ENCODE results near the gene RNH1. TPM values are rescaled to one million over a fixed set of nuclear protein-coding genes. Genes with fewer than 3 reads are reported as not detected.

RNH1 gene
- total RNA-seq, 4 donors from 2014 or later, result 138 to 197 (median 159) TPM

DNA sequence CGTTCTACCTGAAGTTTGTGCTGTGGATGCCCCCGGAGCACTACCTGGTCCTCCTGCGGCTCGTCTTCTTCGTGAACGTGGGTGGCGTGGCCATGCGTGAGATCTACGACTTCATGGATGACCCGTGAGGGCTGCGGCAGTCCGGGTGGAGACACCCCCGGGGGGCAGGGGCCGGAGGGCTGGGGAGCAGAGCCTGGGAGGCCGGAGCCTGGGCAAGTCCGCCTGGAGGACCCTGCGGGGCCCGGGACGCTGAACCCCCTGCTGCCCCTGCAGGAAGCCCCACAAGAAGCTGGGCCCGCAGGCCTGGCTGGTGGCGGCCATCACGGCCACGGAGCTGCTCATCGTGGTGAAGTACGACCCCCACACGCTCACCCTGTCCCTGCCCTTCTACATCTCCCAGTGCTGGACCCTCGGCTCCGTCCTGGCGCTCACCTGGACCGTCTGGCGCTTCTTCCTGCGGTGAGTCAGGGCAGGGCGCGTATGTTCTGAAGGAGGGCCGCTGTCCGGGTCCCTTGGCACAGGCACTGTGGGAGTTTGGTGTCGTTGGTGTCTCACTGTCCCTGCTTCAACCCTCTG, 17.3 kb downstream of the RNH1 start:
- Histone ChIP-seq H3K9me3 (no peaks in the 10 kb centered on the region), H3K36me3 (peaks cover 0 to 31% of the 10 kb centered on the region in 2 donors), H3K4me1 (no peaks in the 10 kb centered on the region), H3K27me3 (no peaks in the 10 kb centered on the region), H3K27ac (no peak overlapping the region), H3K4me3 (no peak overlapping the region)
- TF ChIP-seq POLR2A (IDR thresholded peaks at IDR 0.05), result no peak
- no peak for TF ChIP-seq CTCF (IDR thresholded peaks at IDR 0.05 in 4 of 5, conservative IDR thresholded peaks at IDR 0.05 in 1 of 5)
- no peak for DNase-seq
- in situ Hi-C loops (cut with MboI; ENCODE audit: low sequenced_read_pairs in 4 of 4) (no loop called here), intact Hi-C loops (cut with DNase I; ENCODE audit: low total_unique reads) (no loop called here)
- ATAC-seq, result no peak

GRCh38 chr11:488992-489391, 18.1 kb downstream of the RNH1 start:
- intact Hi-C loops (cut with DNase I; ENCODE audit: low total_unique reads), result no loop called here
- ATAC-seq (no peak), DNase-seq (no peak)
- H3K4me1 ChIP-seq, result no peaks in the 10 kb centered on the region
- no peaks in the 10 kb centered on the region for H3K27me3 ChIP-seq
- in situ Hi-C loops (cut with MboI; ENCODE audit: low sequenced_read_pairs in 4 of 4), result no loop called here
- no peaks in the 10 kb centered on the region for H3K9me3 ChIP-seq
- no peak overlapping the region for H3K4me3 ChIP-seq
- H3K36me3 ChIP-seq, result peaks cover 0 to 25% of the 10 kb centered on the region in 2 donors
- TF ChIP-seq CTCF (IDR thresholded peaks at IDR 0.05 in 4 of 5, conservative IDR thresholded peaks at IDR 0.05 in 1 of 5) (no peak), POLR2A (IDR thresholded peaks at IDR 0.05) (no peak)
- H3K27ac ChIP-seq, result no peak overlapping the region

DNA sequence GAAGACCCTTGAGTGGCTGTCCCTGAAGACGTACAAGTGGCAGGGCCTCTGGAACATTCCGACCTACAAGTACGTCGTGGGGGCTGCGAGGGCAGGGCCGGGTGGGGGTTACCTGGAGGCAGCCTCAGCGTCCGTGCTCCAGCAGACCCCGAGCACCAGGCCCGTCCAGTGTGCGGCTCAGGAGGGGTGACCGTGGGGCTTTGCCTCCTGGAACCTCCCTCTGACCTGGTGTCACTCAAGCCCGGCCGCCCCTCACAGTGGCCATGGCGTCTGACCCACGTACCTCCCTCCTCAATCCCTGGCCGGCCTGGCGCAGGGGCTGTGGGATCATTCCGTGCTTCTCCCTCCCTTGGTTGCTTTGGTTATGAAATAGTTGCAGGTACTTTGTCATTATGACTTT, 18.5 kb downstream of the RNH1 start:
- H3K9me3 ChIP-seq, result no peaks in the 10 kb centered on the region
- ATAC-seq (no peak), DNase-seq (no peak)
- in situ Hi-C loops (cut with MboI; ENCODE audit: low sequenced_read_pairs in 4 of 4), result no loop called here
- intact Hi-C loops (cut with DNase I; ENCODE audit: low total_unique reads), result no loop called here
- no peaks in the 10 kb centered on the region for H3K4me1 ChIP-seq
- H3K27ac ChIP-seq, result no peak overlapping the region
- no peak for TF ChIP-seq CTCF (IDR thresholded peaks at IDR 0.05 in 4 of 5, conservative IDR thresholded peaks at IDR 0.05 in 1 of 5)
- TF ChIP-seq POLR2A (IDR thresholded peaks at IDR 0.05), result no peak
- no peak overlapping the region for H3K4me3 ChIP-seq
- H3K36me3 ChIP-seq, result peaks cover 0 to 21% of the 10 kb centered on the region in 2 donors
- H3K27me3 ChIP-seq, result no peaks in the 10 kb centered on the region

GRCh38 chr11:488062-488461, 19.0 kb downstream of the RNH1 start:
- TF ChIP-seq POLR2A (IDR thresholded peaks at IDR 0.05) (no peak), CTCF (IDR thresholded peaks at IDR 0.05 in 4 of 5, conservative IDR thresholded peaks at IDR 0.05 in 1 of 5) (no peak)
- Histone ChIP-seq H3K4me1 (no peaks in the 10 kb centered on the region), H3K4me3 (no peak overlapping the region), H3K27ac (no peak overlapping the region), H3K9me3 (no peaks in the 10 kb centered on the region), H3K36me3 (peaks cover 0 to 17% of the 10 kb centered on the region in 2 donors), H3K27me3 (no peaks in the 10 kb centered on the region)
- no peak for ATAC-seq
- no peak for DNase-seq
- in situ Hi-C loops (cut with MboI; ENCODE audit: low sequenced_read_pairs in 4 of 4), result no loop called here
- intact Hi-C loops (cut with DNase I; ENCODE audit: low total_unique reads), result no loop called here

- H3K27ac ChIP-seq, result no peak overlapping the region
- intact Hi-C loops (cut with DNase I; ENCODE audit: low total_unique reads), result no loop called here
- in situ Hi-C loops (cut with MboI; ENCODE audit: low sequenced_read_pairs in 4 of 4), result no loop called here
- H3K4me3 ChIP-seq, result no peak overlapping the region
- H3K4me1 ChIP-seq, result no peaks in the 10 kb centered on the region
- H3K36me3 ChIP-seq, result peaks cover 0 to 17% of the 10 kb centered on the region in 2 donors
- H3K27me3 ChIP-seq, result no peaks in the 10 kb centered on the region
- TF ChIP-seq POLR2A (IDR thresholded peaks at IDR 0.05) (no peak), CTCF (IDR thresholded peaks at IDR 0.05 in 4 of 5, conservative IDR thresholded peaks at IDR 0.05 in 1 of 5) (no peak)
- no peaks in the 10 kb centered on the region for H3K9me3 ChIP-seq
- no peak for ATAC-seq
- DNase-seq, result no peak
These were observed 19.4 kb downstream of the RNH1 start for GRCh38 chr11:487571-488021.
